ENCODE measurements around the gene TCEAL9. TPM values are rescaled to one million over a fixed set of nuclear protein-coding genes. Genes with fewer than 3 reads are reported as not detected.
"Not testable (repeated sequence)": the region's sequence is repeated elsewhere in the genome, so short reads cannot be mapped to it uniquely, and the experiment has no call there.

The TCEAL9 gene
- polyA plus RNA-seq, 12 donors = 124 to 237 (median 190) TPM; not detected in 1

DNA sequence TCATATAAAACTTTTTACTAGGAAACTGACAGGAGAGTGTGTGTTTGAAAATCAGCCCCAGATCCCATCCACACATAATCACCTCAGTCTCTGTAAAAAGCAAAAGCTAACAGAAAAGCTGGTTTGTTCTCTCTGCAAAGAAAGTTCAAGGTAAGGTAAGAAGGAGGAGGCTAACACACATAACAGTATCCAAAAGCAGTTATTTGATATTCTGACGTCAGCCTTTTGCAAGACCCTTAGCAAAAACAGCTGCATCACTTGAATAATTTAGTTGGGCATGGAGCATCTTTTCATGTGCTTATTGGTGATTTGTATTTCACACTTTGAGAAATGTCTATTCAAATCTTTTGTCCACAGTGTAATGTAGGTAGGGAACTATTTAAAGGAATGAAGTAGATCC is 5.5 kb downstream of the TCEAL9 start:
- no peak for DNase-seq

DNA sequence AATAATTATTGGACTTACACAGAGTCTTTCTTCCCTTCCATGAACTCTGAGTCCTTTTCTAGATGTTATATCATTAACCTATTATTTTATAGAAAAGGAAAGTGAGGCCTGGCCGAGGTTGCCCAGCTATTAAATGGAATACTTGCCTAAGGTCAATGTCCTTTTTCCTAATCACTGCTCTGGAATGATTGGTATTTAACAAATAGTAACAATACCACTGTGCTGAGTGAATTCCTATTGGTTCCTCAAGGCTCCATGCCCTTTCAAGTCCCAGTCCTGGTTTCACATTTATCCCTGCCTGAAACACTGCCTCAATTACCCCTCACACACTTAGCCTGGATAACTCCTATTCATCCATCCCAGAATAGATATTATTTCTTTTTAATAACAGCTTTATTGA is 6.2 kb downstream of the TCEAL9 start:
- DNase-seq = no peak

DNA sequence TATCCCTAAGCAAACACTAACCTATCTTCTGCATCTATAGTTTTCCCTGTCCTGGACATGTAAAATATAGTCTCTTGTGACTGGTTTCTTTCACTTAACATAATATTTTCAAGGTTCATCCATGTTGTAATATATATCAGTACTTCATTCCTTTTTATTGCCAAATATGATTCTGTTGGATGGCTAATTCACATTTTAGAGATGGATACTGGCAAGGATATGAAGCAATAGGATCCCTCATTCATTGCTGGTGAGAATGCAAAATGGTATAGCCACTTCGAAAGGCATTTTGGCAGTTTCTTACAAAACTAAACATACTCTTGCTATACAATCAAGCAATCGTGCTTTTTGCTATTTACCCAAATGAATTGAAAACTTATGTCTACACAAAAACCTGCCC is 6.7 kb downstream of the TCEAL9 start:
- DNase-seq = no peak

DNA sequence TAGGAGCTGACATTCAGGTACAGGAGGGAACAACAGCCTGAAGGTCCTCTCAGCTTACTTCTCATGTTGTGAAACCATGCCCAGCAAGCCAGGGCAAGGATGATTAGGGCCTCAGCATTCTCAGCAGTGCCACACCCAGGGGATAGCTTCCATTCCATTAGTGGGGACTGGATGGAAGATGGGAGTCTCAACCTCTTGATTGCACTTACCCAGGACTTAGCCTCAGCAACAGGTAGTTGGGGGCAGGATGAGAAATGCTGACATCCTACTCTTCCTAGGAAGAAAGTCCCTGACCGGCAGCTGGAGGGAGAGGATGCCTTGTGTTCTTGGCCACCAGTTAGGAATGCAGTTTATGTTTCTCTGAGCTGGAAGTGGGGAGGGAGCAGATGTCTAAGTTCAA is 11.2 kb downstream of the TCEAL9 start:
- no peak for DNase-seq

DNA sequence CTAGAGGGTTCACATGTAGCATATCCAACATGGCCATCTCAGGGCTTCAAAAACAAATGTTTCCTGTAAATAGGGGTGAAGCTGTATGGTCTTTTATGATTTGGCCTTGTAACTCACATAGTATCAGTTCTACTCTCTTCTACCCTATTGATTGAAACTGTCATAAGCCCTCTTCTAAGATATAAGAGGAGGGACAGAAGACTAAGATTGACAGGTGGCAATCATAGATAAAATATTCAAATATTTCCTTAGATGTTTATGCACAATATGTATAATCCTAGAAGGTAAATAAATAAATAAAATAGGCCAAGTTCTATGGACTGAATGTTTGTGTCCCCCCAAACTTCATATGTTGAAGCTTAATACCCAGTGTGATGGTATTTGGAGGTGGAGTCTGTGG is 13.2 kb downstream of the TCEAL9 start:
- no peak for DNase-seq

DNA sequence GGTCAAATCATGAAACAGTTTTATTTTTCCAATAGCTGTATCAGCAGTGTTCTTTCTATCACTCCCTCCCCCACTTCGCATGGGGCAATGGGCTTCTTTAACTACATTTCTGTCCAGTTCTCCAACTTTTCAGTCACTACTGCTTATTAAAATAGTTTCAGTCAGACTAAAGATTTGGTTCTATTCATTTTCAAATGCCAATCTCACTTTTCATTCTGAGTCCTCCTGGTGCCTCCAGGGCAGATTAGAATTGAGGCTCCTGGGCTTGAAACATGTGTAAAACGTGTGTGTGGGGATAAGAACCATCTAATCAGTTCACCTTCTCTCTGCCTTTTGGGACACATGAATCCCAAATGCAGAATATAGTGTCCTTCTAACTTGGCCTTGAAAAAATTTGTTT is 16.6 kb downstream of the TCEAL9 start:
- DNase-seq = no peak

DNA sequence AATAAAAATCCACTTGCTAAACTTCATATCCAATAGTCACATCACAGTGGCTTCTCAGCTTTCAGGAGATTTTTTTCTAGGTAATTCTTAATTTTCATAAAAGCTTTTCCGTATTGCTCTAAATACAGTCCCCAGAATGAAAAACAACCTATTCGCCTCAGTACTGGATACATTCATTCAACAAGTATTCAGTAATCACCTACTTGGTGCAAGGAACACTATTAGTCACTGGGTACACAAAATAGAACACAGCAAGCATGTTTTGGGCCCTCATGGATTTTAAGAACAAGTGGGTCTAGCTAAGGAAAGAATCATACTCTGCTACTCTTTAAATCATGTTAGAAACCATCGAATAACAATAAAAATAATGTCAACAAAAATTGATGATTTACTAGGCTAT is 17.3 kb downstream of the TCEAL9 start:
- no peak for DNase-seq

DNA sequence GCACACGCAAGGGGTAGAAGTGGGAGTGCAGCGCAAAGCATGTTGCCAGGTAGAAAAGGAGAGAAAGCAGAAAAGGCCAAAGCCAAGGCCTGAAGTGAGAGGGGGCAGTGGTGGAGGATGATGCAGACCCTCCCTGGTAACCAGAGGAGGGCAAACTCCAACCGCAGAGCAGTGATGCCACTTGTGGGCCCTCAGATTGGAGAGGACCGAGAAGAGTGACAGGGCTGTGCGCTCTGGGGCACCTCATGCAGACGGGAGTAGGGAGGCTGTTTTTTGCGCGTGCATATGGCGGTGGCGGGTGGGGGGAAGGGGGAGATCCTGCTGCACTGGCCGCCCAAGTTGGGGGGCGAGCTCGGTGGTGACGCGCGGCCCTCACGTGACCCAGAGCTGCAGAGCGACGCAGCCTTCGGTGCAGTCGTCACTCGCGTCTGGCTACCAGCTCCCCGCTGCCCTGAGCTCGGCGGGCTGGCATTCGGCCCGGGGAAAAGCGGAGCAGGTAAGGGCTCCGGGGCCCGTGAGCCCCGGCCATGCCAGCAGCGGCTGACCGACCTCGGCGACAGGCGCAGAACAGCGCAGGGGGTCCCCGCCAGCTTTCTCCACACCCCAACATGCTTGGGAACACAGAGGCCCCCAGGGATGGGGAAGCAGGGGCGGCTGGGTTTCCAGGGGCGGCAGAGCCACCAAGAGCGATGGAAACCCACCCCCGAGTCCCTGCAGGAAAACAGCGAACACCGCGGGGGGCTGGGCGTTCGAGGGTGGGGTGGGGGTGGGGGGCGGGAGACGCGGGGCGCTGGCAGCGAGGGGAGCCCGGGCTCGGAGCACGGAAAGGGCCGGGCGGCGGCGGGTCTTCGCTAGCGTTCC is 20.0 kb downstream of the TCEAL9 start, which contains the start of gene BEX3:
Gene BEX3 (plus strand): TSS at position 421 of the 861 bp plus-strand sequence. CDS start 984 bp downstream, outside the sequence.
- DNase-seq = peak; percentile 58

DNA sequence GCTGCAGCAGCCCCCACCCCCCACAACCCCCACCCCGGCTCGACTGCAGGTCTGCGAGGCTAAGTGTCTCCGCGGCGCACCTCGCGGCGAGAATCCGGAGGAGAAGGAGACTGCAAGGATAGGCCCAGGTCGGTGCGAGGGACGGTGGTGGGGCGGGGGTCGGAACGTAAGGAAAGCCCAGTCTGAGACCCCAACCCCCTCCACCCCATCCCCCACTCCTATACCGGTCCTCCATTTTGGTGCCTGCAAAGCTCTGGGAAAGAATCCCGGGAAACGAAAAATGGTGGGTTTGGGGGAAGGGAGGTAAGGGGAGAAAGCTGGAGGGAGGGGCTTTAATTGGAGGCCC is 20.6 kb downstream of the TCEAL9 start:
- peak; percentile 56 for DNase-seq

DNA sequence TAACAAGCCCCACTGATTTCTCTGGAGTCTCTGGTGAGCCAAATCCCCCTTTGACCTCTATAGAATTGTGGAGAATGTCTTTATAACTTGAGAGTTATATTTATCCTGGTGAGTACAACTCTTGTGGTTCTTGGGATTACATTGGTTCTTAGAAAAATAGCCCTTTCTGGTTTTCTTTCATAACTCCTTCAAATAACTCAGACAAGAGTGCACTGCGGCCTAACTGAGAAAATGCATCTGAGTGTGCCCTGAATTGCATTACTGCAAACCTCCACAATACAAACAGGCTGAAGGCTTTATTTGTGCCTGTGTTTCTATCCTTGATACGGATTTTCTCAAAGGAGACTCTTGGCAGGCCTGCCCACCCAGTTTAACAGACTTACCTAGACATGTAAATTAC is 22.7 kb downstream of the TCEAL9 start:
- no peak for DNase-seq

DNA sequence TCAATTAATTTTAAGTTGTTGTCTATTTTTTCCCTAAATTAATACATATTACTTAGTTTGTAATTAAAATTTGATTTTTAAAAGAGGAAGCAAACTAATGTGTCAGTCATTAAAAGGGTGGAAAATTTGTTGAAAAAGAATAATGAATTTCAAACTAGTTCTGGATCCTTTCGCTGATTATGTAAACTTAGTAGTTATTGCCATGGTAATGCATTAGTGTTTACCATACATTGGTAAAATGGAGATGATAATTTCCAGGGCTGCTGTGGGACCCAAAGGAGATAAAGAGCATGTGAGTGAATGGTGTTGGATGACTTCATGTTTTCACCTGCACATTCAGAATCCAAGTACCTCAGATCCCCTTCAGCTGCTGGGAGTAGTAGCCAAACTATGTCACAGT is 26.6 kb downstream of the TCEAL9 start:
- no peak for DNase-seq

DNA sequence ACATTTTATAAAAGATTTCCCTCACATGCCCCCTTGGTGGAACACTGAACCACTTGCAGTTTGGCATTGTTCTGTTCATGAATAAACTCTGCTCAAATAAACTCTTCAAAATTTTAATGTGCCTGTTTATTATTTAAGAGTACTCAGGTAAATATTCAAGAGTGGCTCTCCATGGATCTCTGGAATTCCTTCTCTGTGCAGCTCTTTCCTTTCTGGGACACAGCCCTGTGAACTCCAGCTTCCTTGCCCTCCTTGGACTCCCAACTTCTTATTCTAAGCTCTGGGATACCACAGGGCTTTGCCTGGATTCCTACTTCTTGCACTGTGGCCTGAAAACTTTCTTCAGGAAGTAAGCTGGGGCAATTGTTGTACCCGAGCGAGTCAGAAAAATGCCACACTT is 28.4 kb downstream of the TCEAL9 start:
- DNase-seq = no peak

DNA sequence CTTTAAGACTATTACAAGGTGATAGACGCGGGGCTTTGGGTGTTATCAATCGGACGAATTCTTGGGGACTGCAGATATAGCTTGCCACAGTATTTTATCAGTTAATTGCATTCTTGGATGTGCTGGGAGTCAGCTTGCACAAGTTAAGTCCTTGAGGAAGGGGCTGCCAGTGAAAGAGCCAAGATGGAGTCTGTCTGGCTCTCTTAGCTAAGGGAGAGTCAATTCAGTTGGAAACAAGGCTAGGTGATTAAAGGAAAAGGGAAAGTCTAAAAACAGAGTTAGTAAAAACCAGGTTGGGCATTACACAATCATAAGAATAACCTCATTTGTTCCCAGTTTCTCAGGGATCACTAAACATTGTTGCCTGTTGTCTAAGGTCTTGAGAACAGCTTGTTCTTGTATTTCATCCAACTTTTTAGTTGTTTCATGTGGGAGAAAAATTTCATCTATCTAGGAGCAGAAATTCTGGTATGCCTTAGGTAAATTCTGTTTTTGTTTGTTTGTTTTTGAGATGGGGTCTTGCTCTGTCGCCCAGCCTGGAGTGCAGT is 29.1 kb downstream of the TCEAL9 start:
- DNase-seq = not testable (repeated sequence)

DNA sequence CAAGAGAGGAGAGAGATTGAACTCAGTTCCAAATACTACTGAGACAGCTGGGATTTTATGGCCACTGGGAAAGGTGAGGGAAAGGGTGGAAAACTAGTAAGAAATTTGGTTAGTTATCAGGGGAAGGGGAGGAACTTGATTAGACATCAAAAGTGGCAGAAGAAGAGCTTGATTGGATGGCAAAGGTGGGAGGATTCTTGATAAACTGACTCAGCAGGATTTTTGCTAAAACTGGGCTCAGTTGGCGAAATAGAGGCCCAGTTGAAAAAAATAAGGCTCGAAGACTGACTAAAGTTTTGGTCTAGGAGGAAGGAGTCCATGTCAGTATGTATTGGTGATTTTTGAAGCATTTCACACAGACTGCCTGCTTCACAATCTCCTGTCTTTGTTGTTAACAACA is 30.0 kb downstream of the TCEAL9 start:
- DNase-seq = no peak

DNA sequence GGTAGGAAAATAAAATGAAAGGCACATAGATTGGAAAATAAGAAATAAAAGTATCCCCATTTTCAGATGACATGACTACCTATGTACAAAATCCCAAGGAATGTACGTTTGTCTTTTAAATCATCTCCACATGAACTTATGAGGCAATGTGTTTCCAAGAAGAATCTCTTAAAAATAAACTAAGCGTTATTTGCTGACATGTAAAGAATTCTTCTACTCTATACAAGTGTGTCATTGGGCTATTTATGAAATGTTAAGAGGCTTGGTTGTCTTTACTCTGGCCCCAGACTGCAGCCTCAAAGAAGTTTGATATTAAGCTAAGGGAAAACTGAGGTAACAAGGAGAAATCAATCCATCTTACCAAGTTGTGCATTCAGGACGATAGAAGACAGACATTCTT is 37.2 kb downstream of the TCEAL9 start:
- DNase-seq = no peak

DNA sequence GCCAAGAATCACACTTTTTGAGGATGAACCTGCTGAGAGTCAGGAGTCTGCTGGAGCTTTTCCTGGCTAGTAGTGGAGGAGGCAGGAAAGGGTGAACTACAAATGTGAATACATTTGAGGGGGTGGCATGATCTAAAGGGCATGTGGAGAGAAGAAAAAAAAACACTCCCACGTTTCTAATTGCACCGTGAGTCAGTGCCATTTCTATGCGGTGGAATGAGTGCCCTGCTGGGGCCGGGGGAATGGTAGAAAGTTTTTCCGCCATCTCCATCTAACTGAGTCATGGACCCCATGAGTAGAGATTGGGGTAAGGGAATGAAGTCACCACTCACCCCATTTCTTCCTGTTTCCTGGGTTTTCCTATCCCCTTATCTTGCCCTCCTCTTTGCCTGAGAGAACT is 39.9 kb downstream of the TCEAL9 start:
- DNase-seq = no peak

DNA sequence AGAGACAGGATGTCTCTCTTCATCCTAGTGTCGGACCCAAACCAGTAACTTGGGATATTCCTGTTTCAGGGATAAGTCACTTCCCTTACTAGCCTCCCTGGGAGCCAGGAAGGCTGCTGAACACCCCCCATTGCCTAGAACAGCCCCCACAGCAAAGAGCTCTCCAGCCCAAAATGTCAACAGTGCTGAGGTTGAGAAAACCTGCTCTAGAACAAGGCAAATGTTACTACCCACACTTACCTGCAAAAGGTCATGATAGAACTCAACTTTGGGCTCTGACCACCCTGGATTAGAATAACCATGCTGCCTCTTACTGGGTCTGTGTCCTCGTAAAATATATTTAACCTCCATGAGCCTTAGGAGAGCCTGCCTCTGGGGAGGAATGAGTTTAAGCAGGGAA is 40.4 kb downstream of the TCEAL9 start:
- DNase-seq = no peak

DNA sequence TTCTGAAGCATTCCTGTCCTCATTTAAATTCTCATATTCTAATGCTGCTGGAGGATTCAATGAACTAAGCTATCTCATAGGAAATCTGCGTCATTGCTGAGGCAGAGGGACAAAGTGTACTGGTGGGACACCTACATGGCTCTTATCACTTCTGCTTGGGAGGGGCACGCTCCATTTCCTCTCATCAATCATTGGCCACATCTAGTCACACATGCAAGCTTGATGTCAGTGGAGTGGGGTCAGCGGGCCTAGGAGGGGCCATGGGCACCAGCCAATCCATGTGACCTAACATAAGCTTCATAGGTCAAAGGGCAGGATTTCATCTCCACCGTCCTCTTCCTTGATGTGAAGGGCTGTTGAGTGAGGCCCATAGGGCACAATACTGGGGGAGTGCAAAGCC is 41.4 kb downstream of the TCEAL9 start:
- no peak for DNase-seq

DNA sequence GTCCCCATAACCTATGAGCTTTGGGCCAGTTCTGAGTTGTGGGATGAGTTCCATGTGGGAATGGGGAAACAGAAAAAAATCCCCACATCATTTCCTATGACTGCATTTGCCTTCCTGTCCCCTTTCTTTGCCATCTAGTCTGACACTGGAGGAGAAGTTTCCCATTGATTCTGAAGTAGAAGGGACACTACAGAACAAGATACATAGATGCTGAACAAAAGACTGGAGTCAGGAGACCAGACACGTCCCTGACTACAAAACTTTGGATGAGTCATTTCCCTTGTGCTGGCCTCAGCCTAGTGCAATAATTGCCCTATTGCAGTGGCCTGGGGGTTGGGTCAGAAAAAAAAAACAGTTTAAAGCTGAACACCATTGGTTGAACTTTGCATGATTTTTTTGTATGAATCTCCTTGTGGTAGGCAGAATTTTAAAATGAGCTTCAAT is 42.1 kb downstream of the TCEAL9 start:
- DNase-seq = no peak

DNA sequence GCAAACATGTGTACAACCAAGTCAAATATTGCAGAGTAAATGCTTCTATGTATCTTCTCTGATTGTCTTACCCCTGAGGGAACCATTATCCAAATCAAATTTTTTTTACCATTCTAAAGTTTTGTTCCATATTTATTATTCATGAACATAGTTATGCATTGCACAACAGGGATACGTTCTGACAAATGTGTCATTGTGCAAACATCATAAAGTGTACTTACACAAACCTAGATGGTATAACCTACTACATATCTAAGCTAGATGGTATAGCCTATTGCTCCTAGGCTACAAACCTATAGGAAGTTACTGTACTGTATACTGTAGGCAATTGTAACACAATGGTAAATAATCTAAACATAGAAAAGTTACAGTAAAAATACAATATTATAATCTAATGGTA is 43.4 kb downstream of the TCEAL9 start:
- DNase-seq = no peak

DNA sequence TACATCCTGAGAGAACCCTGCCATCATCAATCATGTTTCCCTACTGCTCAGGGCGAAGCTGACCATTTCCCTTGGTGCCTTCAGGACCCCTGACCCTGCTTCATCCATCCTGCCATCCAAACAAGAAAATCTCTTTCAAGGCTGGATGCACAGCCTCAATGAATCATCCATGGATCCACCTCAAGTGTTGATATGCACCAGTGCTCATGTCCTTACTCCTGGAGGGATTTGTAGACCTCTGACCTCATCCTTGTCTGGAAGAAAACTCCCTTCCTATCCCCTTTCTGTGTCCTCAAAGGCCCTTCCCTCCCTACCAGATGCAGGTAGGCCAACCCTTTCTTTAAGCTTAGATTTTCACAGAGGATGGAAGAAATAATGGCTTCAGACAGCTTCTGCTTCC is 44.6 kb downstream of the TCEAL9 start:
- no peak for DNase-seq

DNA sequence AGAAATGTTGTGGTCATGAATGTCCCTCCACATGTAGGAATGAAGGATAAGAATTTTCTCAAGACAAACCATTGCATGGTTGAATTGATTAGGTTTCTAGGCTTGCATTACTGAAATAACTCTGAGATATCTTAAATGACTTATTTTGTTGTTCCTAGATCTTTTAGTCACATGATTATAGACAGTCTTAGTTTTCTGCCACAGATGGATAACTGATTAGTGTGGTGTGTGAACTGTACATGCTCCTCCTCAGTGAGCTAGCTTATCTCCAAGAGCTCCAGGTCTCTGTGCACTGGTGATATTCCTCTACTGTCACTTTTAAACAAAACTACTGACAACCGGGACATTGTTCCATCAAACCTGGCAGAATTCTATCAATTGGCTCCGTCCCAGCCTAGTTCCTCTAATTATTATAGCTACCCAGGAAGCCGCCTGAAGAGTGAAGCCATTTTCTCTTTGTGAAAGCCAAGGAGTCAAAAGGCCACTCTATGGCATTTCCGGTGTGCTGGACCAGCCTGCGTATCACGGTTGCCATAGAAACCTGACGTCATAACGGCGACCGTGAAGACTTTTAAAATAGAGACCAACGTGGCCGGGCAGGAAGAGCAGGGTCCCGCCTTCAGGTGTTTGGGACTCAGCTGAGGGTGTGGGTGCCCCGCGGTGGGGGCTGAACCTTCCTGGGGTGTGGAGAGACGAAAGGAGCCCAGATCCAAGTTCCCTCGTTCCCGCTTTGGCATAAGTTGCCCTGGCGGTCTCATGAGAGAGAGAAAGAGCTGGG is 48.1 kb downstream of the TCEAL9 start:
- DNase-seq = peak; percentile 57

DNA sequence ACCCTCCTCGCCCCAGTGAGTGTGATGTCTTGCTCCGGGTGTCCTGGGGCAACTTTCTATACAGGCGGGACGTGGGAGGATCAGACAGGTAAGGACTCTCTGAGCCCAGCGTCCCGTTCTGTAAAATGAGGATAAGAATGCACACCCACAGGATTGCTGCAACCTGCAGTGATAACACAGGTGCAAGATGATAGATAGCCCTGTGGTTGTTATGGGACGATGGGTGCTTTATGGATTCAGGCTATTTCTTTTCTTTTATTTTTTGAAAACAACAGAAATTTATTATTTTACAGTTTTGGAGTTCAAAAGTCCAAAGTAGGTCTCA is 48.7 kb downstream of the TCEAL9 start:
- DNase-seq = no peak
